ENCODE data around the gene EEA1.

DNA sequence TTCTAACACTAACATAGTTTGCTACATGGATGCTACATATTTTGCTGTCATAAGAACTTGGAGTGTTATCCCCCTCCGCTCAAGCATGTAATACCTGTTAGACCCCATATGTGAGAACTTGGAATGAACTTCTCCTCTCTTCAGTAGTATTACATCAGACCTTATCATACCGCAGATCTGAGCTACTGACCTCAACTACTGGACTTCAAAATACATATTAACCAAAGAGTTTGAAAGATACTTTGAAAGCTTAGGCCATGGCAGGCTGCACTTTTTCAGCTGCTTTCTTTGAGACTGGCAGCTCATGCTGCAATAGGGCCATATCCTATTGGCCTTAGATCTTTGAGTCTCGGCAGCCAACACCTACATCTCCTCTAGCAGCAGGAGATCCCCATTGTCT is 74.8 kb downstream of the EEA1 start:
- TF ChIP-seq, protein P1, sequence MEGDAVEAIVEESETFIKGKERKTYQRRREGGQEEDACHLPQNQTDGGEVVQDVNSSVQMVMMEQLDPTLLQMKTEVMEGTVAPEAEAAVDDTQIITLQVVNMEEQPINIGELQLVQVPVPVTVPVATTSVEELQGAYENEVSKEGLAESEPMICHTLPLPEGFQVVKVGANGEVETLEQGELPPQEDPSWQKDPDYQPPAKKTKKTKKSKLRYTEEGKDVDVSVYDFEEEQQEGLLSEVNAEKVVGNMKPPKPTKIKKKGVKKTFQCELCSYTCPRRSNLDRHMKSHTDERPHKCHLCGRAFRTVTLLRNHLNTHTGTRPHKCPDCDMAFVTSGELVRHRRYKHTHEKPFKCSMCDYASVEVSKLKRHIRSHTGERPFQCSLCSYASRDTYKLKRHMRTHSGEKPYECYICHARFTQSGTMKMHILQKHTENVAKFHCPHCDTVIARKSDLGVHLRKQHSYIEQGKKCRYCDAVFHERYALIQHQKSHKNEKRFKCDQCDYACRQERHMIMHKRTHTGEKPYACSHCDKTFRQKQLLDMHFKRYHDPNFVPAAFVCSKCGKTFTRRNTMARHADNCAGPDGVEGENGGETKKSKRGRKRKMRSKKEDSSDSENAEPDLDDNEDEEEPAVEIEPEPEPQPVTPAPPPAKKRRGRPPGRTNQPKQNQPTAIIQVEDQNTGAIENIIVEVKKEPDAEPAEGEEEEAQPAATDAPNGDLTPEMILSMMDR (IDR thresholded peaks at IDR 0.05): no peak
- TF ChIP-seq POLR2A (IDR thresholded peaks at IDR 0.05): no peak
